ENCODE data around the gene CDH1.

DNA sequence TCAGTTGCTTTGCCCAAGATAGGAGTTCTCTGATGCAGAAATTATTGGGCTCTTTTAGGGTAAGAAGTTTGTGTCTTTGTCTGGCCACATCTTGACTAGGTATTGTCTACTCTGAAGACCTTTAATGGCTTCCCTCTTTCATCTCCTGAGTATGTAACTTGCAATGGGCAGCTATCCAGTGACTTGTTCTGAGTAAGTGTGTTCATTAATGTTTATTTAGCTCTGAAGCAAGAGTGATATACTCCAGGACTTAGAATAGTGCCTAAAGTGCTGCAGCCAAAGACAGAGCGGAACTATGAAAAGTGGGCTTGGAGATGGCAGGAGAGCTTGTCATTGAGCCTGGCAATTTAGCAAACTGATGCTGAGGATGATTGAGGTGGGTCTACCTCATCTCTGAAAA is 97.5 kb downstream of the CDH1 start:
- TF ChIP-seq, protein P1, sequence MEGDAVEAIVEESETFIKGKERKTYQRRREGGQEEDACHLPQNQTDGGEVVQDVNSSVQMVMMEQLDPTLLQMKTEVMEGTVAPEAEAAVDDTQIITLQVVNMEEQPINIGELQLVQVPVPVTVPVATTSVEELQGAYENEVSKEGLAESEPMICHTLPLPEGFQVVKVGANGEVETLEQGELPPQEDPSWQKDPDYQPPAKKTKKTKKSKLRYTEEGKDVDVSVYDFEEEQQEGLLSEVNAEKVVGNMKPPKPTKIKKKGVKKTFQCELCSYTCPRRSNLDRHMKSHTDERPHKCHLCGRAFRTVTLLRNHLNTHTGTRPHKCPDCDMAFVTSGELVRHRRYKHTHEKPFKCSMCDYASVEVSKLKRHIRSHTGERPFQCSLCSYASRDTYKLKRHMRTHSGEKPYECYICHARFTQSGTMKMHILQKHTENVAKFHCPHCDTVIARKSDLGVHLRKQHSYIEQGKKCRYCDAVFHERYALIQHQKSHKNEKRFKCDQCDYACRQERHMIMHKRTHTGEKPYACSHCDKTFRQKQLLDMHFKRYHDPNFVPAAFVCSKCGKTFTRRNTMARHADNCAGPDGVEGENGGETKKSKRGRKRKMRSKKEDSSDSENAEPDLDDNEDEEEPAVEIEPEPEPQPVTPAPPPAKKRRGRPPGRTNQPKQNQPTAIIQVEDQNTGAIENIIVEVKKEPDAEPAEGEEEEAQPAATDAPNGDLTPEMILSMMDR (IDR thresholded peaks at IDR 0.05): no peak
- TF ChIP-seq ZFX (IDR thresholded peaks at IDR 0.05; ENCODE audit: borderline replicate concordance): no peak
